UCSD-AML1 (cell line): ENCODE measurements around the gene VIM.

ENCODE experiments used
- DNase-seq: peaks from one replicate; lab custom pipeline; 2025; ENCODE audit not compliant: unreplicated experiment; lab: John Stamatoyannopoulos, UW

VIM gene

DNA sequence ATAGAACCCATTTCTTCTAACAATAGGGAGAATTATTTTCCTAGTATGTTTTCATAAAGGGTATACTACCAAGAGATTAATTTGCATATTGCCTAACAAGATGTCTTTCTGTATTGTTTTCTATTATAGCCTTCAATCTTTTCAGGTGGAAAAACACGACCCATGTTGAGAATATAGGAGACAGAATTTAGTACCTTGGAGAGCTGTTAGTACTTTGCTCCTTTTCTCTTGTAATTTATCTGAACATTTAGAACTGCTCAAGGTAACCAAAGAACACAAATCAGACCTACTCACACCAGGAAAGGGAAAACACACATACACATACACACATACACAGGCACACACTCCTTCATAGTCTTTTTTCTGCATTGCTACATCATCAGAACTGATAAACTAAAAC, 18.7 kb upstream of the VIM start:
- no peak for DNase-seq

DNA sequence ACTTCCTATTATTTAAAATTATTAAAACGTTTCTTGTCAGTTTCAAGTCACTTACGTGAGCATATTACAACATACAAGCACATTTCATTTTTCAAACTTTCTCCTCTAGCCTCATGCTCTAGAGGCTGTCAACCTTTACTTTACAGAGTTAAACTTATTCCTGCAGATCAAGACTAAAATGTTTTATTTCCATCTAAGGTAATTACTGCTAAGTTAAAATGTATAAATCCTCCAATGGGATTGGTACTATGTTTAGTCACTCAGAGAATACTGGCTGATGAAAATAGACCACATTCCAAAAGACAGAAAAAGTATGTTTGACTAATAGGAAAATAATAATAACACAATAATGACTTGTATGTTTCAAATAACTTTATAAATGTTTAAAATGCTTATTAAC, 18.2 kb upstream of the VIM start:
- no peak for DNase-seq

DNA sequence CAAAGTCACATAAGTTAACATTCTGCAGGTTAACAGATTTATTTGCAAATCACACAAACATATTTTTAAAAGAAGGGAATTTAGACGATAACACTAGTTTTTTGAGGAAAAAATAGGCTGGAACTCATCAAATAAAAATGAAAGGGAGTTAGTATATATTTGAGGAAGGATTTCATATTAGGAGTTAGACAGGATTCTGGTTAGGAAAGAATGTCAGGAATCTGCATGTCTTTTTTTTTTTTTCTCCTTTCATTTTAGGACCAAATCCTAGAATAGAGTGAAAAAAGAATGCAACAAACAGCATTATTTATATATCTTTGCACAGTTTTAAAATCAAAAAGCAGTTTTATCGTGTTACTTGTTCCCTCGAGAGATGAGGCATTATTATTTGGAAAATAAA, 17.7 kb upstream of the VIM start:
- no peak for DNase-seq

DNA sequence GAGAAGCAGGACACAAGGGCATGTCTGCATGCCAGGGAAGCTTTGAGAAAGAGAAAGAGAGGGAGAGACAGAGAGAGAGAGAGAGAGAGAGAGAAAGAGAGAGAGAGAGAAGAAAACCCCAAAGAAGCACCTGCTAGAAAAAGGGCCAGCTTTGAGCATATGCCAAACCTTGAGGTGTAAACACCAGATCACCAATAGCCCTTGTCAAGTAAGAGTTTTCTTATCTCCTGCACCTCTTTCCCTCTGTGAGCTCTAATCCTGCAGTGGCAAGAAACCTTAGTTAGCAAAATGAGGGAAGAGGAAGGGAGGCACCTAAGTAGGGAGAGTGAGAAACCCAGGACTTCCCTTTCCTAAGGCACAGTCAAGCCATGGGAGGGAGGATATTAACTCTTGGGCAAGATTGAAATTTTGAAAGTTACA, 15.2 kb upstream of the VIM start:
- DNase-seq, result no peak

DNA sequence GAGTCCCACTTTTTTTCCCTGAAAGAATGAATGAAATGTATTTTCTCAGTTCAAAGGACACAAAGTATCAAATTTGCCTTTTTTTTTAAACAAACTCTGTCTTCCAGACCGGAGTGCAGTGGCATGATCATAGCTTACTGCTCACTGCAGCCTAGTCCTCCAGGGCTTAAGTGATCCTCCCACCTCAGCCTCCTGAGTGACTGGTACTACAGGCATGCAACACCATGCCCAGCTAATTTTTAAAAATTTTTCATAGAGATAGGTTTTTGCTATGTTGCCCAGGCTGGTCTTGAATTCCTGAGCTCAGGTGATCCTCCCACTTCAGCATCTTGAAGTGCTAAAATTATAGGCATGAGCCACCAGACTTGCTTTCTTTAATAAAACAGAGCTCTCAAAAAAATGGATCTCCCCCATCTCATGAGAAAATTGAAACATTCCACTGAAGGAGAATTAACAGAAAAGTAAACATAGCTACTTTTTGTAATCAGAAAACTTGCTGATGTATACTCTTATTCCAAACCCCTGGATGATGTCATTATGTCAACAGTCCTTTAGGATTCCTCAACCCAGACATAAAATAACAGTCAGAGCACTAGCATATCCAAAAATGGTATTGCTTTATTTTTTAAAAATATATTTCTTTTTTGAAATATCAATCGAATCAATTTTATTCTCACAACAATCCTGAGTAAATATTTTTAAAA, 14.2 kb upstream of the VIM start:
- no peak for DNase-seq

DNA sequence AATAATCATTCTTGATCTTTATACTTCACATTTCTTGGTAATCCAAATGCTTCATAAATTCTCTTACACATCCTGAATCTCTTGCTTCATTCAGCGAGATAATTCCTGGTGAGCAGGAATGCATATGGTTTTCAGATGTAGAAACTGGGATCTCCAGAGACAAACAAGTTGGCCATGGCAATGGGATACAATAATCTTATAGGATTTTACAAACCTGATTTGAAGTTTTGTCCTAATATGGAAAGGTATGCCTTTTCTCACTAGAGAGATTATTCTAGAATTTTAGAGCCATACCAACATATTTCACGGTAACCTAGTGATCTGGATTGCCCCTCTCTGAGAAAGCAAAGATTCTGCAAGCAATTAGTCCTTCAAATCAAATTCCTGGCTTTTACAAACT, 13.5 kb upstream of the VIM start:
- DNase-seq, result no peak

DNA sequence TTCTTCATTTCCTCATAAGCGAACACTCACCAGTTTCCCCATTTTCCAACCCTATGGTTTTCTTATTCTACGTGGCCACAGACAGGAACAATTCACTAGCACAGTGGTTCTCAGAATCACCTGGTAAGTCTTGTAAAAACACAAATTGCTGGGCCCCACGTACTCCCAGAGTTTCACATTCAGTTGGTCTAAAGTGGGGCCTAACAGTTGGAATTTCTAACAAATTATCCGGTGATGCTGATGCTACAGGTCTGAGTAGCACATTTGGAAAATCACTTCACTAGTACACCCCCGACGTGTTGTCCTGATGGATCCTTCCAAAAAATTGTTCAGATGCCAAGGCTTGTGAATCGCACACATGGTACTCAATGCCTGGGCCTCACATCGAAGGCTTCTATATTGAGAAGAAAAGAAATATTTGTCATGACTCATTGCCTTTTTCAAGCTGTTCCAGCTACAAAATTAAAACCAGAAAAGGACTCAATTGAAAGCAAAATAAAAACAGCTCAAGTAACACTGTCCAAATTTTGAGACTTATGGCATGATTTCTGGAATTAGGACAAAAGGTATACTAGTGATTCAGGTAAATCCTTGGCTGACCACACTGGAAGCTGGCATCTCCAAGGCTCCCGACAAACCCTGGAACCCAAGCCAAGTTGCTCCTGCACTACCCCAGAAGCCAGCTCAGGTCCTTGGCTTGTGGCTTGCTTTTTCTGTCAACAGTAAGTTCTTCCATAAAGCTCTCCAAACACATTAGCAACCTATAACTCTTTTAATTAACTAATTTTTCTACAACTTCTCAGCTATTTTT, 12.9 kb upstream of the VIM start:
- no peak for DNase-seq

DNA sequence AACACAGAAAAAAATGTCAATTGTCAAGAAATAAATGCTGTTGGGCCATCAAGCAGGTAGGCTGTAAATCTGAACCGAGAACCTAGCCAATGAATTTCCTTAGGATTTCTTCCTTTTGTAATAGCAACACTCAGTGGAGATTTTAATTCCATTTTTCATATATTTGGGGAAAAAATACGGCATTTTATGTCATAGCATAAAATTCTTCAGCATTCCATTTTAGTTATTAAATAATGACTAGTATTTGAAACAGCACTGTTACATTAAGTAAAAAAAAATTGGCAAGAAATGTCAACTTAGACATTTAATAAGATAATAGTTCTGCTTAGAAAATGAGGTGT, 12.3 kb upstream of the VIM start:
- DNase-seq, result no peak

DNA sequence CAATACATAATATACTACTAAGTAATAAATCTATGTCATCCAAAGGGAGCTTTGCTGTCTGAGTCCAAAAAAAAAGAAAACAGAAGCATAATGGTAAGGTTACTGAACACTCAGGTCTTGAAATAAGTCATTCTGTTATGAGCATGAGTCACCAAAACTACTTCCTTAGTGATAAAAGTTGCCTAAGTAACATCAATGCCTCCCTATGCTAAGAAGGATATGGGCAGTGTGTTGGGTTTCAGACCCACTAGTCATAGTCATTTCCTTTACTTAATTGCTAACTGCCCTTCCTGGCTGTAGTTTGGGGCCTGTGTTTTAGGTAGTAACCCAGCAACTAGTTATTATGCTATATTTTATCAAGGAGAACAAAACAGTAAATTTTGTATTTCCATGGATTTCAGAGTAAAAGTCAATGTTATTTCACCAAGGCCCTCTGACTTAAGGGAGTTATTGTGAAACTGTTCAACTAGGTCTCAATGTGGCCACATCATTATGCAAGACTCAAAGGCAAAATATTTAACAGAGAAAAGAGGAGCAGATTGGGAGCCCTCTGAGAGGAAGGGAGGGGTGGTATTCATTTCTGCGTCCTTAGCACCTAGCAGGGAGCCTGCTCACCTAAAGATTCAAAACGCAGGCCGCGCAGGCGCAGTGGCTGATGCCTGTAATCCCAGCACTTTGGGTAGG, 11.7 kb upstream of the VIM start:
- no peak for DNase-seq

DNA sequence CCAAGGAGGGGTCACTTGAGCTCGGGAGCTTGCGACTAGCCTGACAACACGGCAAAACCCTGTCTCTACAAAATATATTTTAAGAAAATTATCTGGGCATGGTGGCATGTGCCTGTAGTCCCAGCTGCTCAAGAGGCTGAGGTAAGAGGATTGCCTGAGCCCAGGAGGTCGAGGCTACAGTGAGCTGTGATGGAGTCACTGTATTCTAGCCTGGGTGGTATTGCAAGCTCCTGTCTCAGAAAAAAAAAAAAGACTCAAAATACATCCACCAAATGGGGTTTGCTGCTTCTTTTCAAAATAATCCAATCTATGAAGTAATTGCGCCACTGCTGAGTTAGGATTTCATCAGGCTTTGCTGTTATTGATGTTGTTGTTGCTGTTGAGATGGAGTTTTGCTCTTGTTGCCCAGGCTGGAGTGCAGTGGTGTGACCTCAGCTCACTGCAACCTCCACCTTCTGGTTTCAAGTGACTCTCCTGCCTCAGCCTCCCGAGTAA, 11.1 kb upstream of the VIM start:
- no peak for DNase-seq

DNA sequence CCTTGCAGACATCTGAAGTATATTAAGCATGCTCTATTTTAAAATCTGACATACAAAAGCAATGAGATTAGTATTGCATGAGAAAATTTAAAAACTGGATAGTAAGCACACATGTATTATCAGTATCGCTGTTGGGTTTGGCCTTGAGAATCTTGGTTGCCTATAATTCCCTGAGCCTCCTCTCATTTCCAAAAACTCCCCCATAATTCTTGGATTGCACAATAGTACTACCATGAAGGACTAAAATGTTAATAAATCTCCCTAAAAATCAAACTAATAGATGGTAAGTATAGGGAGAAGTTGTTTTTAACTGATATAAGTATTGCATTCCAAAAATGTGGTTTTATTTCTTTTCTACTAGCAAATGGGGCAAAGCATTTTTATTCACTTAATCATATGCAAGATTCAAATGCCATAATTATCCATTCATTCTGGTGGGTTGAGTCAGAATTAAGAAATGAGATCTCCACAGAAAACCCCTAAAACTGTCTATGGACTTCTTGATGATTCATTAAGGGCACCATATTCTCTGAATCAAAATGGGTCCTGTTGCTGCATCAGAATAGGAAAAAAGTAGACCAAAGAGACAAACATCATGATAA, 10.3 kb upstream of the VIM start:
- DNase-seq, result no peak

DNA sequence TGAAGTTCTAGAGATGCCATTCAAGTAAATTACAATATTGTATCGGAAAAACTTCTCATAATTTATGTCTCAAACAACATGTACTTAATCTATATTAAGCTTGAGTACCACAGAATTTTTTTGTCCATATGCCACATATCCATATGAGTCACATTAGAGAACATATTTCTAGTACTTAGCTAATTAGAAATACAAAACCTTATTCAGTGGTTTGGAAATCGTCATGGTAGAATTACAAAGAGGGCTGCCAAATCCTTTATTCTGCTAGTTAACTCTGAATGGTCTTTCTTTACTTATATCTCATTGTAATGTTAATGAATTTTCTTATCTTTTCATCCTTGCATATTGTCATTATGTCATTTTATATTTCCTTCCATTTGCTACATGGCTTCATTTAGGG, 9.0 kb upstream of the VIM start:
- DNase-seq, result no peak

DNA sequence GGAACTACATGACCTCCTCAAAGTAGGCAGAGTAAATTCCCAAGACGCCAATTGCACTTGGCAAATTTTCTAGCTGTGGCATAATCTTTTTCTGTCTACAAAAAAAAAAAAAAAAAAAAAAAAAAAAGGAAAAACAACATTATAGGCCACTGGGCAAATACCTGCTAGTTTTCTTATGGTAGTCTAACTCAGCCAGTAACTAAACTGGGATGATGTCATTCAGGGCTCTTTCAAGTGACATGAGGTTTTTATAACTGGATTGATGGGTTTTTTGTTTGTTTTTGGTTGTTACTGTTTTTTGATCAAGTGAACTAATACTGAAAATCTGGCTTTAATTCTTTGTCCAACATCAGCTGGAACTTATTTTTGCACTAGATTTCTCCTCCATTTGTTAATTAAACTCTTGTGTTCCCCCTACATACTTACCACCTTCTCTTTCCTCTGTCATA, 7.4 kb upstream of the VIM start:
- no peak for DNase-seq

DNA sequence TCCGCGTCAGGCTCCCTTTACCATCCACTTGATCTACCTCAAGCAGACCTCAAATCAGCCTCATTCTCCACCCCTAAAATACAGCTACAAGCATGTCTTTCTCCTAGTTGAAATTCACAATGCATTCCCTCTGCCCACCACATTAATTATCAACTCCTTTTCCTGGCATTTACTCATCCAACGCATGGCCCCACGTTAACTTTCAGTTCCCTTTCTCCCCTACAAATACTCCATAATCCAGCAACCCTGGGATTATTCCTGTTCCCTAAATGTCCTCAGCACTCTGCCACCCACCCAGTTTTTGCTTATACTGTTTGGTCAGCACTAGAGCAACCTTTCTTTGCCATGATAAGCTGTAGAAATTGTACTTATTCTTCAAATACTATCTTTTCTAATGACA, 5.7 kb upstream of the VIM start:
- no peak for DNase-seq

DNA sequence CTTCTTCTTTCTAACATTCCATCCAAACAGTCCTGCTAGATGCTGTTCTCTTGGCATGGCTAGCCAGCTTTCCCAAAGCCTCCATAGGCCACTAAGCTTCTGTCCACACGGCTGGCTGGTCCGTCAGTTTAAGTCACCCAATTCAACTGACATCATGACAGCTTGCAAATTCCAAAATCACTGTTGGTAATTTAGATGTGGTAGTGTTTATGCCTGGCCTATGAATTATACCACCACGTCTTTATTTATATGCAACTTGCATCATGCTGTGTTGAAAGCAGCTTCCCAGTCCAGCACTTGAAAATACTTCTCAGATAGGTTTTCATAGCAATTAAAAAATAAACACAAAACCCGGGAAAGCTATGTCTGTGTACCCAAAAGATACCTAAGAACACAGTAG, 2.2 kb upstream of the VIM start:
- no peak for DNase-seq

DNA sequence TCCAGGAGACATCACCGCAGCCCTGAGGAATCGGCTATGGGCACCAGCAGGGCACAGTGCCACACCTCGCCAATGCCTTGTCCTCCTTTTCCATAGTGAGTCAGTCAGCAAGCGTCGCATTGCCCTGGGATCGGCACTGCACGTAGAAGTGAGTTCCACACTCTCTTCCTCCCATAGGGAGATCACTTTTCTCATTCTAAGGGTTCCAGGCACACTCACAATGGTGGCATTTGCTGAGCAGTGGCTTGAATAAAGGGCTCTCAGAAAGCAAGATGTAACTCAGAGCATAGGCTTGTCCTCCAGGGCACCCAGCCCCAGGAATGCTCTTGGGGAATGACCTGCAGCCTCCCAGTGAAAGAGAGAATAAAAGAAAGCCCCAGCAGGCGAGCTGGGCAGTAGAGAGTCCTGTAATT, 1.1 kb upstream of the VIM start:
- DNase-seq, result no peak

DNA sequence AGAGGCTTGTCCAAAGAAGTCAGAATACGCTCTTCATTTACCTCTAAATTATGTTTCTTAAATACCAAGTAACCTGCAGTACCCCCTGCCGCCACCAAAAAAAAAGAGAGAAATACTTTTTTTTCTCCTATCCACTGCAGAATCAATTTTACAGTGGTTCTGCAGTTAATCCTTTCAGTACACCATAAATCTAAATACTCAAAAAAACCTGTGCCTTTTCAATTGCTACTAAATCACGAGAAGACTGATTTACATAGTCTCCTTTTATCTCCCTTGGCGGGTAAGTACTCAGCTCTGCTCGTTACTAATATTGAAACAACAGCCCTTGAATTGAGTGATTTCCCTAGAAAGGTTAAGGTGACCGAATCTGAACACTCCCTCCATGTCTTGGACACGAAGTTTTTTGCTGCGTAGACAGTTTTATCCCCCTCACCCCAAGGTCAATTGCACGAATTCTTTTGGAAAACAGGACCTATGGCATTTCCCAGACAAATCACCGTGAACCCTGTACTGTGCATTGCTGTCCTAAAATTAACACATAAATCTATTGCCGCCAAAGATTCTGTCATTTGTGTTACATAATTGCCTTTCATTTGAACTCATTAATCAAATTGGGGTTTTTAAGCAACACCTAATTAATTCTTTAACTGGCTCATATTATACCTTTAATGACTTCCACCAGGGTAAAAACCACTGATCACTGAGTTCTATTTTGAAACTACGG, 512 bp upstream of the VIM start:
- no peak for DNase-seq

DNA sequence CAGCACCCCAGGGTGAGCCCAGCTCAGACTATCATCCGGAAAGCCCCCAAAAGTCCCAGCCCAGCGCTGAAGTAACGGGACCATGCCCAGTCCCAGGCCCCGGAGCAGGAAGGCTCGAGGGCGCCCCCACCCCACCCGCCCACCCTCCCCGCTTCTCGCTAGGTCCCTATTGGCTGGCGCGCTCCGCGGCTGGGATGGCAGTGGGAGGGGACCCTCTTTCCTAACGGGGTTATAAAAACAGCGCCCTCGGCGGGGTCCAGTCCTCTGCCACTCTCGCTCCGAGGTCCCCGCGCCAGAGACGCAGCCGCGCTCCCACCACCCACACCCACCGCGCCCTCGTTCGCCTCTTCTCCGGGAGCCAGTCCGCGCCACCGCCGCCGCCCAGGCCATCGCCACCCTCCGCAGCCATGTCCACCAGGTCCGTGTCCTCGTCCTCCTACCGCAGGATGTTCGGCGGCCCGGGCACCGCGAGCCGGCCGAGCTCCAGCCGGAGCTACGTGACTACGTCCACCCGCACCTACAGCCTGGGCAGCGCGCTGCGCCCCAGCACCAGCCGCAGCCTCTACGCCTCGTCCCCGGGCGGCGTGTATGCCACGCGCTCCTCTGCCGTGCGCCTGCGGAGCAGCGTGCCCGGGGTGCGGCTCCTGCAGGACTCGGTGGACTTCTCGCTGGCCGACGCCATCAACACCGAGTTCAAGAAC, 1.1 kb downstream of the VIM start:
- peak; percentile 74 for DNase-seq

DNA sequence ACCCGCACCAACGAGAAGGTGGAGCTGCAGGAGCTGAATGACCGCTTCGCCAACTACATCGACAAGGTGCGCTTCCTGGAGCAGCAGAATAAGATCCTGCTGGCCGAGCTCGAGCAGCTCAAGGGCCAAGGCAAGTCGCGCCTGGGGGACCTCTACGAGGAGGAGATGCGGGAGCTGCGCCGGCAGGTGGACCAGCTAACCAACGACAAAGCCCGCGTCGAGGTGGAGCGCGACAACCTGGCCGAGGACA, 1.6 kb downstream of the VIM start:
- DNase-seq, result no peak

DNA sequence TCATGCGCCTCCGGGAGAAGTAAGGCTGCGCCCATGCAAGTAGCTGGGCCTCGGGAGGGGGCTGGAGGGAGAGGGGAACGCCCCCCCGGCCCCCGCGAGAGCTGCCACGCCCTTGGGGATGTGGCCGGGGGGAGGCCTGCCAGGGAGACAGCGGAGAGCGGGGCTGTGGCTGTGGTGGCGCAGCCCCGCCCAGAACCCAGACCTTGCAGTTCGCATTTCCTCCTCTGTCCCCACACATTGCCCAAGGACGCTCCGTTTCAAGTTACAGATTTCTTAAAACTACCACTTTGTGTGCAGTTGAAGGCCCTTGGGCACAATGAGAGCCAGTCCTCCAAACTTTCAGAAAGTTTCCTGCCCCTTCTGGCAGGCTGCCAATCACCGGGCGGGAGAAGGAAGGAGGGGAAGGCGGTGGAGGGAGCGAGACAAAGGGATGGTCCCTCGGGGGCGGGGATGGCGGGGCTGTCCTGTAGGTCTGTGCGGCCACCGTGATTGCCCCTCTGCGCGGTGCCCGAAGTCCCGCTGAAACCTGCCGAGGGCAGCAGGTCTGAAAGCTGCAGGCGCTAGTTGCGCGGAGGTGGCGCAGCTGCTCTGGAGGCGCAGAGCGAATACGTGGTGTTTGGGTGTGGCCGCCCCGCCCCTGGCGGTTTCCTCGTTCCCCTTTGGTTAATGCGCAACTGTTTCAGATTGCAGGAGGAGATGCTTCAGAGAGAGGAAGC, 2.1 kb downstream of the VIM start:
- peak; percentile 85 for DNase-seq
